GM18873 (cell line): Measurements from ENCODE around the gene MME.

ENCODE experiments used
- ATAC-seq: cut with Tn5 transposase; IDR thresholded peaks from one replicate; pipeline ENCODE4 v1.9.1; 2021; ENCODE audit warnings: mild to moderate bottlenecking, moderate library complexity, moderate number of reproducible peaks; ENCODE audit not compliant: unreplicated experiment, low FRiP score

The MME gene

GRCh38 chr3:155229086-155229485, 149.0 kb downstream of the MME start:
- ATAC-seq: no peak

- ATAC-seq: no peak
These were observed 150.3 kb downstream of the MME start for GRCh38 chr3:155230382-155230781.

GRCh38 chr3:155231792-155232191, 151.7 kb downstream of the MME start:
- ATAC-seq: no peak

GRCh38 chr3:155232605-155233004, 152.5 kb downstream of the MME start:
- no peak for ATAC-seq

- ATAC-seq: no peak
These were observed 153.1 kb downstream of the MME start for GRCh38 chr3:155233213-155233612.
